Cortex of kidney (tissue), 1 donor: ENCODE measurements around the gene SLC6A19.

Experiments
- DNase-seq: peaks from one replicate; lab custom pipeline; 2025; lab: John Stamatoyannopoulos, UW

The SLC6A19 gene

DNA sequence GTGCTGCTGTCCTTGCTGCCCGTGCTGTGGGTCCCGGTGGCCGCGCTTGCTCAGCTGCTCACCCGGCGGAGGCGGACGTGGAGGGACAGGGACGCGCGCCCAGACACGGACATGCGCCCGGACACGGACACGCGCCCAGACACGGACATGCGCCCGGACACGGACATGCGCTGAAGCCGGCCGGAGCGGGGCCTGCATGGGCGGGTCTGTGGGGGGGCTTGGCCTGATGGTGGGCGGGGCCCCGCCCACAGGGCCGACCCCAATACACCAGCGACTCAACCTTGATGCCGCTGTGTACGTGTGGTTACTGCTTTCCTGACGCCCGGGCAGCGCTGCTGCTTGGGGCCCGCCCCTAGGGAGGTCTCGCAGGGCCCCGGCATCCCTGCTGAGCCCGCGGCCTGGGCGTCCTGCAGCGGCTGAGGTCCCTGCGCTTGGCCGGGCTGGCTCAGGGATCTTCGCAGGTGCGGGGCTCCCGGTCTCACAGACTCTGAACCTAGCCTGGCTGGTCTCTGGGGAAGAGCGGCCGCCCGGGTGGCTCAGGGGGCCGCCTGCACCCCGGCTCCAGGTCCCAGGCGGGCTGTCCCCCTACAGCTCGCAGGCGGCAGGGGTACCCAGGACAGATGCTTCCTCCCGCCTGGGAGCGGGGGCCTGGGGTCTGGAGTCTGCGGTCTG is 44.6 kb downstream of the SLC6A19 start:
- no peak for DNase-seq

DNA sequence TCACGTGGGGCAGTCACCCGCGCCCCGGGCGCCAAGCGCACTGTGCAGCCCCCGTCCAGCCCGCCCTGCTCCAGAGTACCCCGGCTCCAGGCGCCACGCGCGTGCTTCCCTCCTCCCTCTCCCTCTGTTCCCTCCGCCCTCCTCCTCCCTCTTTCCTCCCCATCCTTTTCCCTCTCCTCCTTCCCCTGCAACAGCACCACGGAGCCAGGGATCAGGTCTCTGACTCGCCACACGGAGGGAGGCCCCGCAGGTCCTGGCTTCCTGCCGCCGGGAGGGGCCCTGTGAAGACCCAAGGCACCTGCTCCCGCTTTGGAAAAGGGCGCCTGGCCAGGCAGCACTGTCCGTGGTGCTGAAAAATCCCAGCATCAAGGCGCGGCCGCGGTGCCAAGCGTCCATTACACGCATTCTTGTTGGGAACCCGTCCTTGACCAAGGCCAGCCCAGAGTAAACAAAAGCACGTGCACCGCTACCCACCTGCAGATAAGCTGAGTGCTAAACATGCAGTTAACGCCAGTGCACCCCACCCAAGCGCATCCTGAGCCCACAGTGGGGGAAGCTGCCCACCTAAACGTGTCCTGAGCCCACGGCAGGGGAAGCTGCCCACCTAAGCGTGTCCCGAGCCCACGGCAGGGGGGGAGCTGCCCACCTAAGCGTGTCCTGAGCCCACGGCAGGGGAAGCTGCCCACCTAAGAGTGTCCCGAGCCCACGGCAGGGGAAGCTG is 45.5 kb downstream of the SLC6A19 start:
- DNase-seq, result no peak

DNA sequence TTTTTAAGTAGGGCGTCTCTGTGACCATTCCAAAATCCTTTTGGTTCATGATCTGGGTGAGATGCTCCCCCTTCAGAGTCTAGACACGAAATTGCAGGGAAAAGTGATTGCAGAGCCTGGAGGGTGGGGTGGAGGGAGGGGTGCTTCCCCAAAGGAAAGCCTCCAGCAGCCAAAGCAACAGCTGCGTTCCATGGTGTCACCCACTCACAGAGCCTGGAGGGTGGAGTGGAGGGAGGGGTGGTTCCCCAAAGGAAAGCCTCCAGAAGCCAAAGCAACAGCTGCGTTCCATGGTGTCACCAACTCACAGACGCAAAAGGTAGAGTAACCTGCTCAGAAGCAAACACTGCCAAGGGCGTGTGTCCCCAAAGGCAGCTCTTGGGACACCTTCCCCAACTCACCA is 46.4 kb downstream of the SLC6A19 start:
- no peak for DNase-seq

DNA sequence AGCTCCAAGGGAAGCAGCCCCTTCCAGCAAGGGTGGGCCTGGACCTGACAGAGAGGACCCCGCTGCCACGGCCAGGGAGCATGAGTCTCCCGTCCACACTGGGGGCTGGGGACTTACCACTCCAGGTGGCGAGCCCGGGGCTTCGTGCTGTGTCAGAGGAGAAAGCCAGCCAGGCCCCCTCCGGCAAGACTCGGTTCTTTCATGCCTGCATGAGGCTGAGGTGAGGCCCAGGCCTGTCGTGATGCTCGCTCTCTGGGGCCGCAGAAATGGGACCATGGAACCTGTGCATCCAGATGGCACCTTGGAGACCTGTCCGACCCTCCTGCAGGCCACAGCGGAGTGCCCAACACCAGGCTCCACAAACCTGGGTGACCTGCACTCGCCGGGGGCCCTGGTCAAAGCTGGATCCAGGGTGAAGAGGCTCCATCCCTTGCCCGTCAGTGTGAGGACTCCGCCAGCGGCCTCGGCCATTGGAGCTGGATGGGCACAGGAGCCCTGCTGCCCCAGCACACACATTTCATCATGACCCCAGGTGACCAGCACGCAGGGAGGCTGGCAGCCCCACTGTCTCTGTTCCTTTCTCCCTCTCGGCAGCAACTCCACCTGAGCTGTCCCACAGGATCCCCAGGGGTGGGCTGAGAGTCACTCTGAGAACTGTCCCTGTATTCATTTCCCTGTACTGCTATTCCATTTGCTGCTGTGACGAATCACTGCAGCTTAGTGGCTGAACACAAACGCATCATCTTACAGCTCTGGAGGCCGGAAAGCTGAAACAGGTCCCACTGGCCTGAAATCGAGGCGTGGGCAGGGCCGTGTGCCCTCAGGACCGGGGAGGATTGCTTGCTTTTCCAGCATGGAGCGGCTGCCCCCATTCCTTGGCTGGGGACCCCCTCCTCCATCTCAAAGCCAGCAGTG is 48.2 kb downstream of the SLC6A19 start:
- DNase-seq, result no peak

DNA sequence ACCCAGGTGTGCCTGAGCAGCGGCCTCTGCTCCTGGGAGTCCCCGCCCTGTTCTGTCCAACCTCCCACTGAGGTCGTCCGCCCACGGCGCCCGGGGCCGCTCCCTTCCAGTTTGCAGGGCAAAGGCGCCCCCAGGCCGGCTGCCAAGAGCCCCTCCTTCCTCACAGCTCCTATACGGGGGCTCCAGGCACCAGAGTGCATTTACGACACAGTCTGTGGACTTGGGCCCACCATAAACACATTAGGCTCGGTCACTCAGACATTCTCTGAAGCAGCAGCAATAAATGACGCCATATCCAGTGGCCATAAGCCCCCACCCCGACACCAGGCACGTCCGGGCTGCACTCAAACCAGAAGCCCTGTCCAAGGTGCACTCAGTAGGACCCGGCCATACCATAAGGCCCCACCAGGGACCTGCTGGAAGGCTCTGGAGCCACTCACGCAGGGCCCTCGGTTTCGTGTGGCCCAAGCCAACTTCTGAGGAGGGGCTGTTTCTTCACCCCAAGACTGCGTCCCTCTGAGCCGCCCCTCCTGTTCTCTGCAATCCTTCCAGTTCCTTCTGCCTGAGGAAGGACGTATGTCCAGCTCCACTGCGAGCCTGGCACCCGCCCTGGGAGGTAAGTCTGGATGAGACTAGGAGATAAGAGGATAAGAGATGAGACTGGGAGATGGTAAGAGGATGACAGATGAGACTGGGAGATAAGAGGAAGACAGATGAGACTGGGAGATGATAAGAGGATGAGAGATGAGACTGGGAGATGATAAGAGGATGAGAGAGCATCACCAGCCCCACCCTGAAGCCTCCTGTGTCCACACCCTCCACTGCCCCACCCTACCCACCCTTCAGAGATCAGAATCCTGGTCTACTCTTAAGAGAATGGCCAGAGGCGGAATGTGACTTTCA is 50.5 kb downstream of the SLC6A19 start:
- no peak for DNase-seq

DNA sequence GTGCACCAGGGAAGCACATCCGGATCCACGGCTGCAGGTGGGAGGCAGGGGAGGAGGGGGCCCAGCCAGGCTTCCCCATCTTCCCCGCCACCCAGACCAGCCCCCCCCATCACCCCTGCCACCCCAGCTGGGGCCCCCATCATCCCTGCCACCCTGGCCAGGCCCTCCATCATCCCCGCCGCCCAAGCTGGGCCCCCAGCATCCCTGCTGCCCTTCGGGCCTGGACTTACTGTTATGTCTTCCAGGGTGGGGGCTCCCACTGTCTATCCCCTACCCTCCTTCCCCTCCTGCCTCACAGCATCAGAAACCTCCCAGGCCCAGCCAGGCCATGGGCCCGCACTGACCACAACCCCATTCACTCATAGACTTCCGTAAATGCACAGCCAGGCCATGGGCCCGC is 51.3 kb downstream of the SLC6A19 start:
- no peak for DNase-seq

DNA sequence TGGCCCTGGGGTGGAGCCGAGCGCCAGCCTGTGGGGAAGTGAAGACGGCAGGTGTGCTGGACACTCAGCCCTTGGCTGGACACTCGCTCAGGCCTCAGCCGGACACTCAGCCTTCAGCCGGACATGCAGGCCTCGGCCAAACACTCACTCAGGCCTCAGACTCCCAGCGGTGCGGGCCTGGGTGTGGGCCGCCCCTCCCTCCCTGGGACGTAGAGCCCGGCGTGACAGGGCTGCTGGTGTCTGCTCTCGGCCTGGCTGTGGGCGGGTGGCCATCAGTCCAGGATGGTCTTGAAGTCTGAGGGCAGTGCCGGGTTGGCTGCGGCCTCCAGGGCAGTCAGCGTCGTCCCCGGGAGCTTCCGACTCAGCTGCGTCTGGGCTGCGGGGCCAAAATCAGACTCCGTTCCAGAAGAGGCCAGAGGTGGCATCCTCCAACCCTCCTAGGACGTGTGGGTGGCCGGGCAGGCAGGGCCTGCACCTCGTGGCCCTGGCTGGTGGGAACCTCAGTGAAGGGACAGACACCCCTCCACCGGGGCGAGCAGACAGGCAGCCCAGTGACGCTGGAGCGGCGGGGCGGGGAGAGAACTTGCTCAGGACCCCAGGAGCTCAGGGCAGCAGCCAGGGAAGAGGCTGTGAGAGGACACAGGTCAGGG is 52.2 kb downstream of the SLC6A19 start:
- DNase-seq, result no peak

DNA sequence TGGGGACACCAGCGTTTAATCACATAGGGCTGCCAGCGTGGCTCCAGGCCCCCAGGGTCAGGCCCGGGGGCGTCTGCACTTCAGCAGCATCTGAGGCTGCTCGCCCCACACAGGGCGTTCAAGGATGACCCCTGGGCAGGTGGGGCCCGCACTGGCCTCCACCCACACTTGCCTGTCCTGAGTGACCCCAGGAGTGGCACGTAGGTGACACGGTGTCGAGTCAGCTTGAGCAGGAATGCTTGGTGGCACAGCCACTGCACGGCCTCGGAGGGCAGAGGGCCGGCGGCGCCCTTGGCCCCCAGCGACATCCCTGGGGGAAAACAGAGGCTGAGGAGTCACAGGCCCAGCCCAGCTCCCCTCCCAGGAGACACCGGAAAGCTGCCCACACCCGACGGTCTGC is 52.8 kb downstream of the SLC6A19 start:
- no peak for DNase-seq

DNA sequence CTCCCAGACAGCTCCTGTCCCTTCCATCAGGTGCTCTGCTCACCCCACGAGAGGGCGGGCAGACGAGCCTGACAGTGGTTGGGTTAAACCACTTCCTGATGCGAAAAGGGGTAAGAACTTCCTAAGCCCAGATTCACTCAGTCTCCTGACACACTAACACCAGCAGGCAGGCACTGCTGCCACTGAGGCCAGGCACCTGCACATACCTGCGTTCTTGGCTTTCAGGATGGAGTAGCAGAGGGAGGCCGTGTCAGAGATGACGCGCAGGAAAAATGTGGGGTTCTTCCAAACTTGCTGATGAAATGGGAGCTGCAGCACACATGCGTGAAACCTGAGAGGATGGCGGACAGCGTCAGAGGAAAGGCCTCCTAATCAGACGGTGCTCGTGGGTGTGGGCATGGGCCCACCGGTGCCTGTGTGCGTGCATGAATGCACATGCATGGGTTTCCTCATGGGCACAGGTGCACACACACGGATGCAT is 53.7 kb downstream of the SLC6A19 start:
- no peak for DNase-seq

DNA sequence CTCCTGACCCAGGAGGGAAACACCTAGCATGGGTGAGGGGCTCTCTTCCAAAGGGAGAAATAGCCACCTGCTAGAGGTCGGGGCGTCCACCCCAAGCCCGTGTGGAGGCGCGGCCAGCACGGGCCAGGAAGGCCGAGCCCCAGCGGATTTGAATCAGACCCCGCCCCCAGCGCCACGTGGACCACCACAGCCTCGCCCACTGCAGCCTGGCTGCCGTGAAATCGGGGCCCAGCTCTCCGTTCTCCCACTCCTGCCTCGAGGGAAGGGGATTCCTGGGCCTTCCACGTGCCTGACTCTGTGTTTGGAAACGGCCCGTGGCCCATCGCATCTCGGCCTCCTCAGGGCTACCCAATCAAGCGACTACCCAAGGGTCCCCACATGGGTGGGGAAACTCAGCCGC is 55.4 kb downstream of the SLC6A19 start:
- DNase-seq, result no peak

DNA sequence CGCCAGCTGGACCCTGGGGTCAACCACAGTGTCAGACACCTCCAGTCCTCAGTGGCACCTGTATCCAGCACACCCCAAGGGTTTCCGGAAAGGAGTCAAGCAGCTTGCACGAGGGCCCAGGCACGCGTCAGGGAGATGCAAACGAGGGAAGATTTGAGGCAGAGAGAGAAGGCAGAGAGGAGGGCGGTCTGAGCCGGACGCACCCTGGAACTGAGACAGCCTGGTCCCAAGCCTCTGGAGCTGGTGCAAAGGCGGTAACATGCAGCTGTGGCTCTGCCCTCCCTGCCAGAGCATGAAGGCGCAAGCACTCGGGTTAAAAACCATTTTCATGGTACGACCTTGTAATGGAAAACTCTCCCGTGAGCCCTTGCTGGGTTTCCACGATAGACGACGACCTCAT is 56.0 kb downstream of the SLC6A19 start:
- no peak for DNase-seq

DNA sequence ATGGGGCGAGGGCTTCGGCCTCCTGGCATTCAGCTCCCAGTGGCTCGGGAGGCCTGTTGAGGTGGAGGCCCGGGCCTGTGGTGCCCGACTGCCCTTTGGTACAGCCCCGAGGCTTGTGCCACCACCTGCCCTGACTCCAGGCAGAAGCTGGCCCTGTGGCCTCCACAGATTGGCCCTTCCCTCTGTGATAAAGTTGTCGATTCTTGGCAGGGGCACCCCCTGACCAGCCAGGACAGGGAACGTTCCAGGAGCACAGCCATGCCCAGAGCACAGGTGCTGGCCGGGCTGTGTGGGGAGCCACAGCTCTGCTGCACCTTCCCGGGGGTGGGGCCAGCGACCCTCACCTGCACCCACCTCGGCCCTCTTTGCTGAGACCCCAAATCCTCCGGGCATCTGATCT is 56.4 kb downstream of the SLC6A19 start:
- no peak for DNase-seq

DNA sequence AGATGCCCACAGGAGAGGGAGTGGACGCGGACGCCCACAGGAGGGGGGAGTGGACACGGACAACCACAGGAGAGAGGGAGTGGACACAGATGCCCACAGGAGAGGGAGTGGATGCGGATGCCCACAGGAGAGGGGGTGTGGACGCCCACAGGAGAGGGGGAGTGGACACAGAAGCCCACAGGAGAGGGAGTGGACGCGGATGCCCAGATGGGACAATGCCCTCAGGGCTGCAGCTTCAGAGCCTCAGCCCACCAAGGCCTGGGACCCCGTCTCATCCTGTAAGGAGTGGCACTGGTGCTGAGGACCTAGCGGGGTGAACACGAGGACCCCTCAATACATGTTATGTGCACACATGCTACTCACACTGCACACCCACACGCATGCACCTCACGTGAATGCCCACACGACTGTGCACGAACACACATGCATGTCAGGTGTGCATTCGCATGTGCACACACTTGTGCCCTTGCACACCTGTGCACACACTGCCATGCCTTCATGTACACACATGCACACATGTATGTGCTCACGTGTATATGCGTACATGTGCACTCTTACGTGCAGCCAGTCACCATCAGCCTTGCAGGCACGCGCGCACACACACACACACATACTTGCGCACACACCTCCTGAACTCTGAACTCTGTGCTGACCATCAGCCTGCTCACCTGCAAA is 58.5 kb downstream of the SLC6A19 start:
- DNase-seq, result no peak

DNA sequence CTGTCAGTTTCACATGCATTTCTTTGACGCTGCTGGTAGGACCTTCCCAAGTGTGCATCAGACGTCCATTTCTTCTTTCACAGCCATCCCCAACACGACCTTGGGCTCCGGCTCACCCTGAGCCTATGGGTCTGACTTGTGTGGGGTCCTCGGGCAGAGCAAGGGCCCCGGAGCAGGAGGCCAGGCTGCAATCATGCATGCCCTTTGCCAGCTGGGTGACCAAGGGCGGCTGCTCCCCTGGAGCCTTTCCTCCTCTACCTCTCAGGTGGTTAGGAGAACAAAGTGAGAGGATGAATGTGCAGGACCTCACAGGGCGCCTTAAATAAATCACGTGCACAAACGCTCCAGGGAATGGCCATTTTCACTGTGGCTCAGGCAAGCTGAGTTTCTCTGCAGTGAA is 60.2 kb downstream of the SLC6A19 start:
- no peak for DNase-seq

DNA sequence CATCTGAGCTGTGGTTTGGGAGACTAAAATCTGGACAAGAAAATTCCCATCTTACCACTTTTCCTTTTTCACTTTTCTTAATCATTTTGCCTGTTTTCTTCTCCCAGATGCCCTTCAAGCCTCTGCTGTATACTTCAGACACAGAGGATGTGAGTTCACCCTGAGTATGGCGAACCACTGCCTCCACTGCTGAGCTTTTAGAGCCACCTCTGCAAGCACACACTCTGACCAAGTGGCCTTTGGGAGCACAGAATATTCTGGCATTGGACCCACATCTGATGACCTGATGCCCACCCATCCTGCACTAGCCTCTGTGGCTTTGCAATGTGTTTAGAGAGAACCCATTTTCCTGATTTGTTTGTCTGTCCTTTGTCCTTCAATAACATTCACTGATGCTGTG is 61.0 kb downstream of the SLC6A19 start:
- DNase-seq, result no peak

DNA sequence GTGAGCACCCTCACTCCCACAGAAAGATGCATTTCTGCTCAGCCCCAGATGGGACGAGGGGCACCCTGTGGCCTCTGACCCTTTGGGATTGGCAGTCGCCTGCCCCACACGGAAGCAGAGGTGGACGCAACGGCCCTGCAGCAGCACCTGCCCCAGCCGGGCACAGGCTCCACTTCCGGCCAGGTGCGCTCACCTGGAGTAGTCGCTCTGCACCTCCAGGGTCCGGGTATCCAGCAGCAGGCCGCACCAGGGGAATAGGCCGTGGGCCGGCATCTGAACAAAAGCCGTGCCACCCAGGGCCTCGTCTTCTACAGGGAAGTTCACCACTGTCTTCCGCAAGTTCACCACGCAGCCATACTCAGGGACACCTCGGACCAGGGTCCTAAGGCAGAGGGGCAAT is 62.8 kb downstream of the SLC6A19 start:
- DNase-seq, result no peak

DNA sequence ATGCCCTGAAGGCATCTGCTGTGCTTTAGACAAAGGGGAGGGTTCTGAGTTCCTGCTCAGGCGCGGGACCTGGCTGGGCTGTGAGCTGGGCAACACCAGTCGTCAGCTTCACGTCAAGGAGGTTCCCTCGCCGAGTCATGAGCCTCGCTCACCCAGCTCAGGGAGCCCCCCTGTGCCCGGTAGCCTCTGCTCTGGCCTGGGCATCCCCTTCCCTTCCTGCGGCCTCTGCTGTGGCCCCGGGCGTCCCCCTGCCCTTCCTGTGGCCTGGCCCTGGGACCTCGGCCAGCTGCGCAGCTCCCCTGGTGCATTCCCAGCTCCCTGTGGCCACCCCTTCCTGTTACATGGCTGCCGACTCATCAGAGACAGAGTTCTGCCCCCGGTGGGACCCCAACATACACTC is 63.6 kb downstream of the SLC6A19 start:
- no peak for DNase-seq

DNA sequence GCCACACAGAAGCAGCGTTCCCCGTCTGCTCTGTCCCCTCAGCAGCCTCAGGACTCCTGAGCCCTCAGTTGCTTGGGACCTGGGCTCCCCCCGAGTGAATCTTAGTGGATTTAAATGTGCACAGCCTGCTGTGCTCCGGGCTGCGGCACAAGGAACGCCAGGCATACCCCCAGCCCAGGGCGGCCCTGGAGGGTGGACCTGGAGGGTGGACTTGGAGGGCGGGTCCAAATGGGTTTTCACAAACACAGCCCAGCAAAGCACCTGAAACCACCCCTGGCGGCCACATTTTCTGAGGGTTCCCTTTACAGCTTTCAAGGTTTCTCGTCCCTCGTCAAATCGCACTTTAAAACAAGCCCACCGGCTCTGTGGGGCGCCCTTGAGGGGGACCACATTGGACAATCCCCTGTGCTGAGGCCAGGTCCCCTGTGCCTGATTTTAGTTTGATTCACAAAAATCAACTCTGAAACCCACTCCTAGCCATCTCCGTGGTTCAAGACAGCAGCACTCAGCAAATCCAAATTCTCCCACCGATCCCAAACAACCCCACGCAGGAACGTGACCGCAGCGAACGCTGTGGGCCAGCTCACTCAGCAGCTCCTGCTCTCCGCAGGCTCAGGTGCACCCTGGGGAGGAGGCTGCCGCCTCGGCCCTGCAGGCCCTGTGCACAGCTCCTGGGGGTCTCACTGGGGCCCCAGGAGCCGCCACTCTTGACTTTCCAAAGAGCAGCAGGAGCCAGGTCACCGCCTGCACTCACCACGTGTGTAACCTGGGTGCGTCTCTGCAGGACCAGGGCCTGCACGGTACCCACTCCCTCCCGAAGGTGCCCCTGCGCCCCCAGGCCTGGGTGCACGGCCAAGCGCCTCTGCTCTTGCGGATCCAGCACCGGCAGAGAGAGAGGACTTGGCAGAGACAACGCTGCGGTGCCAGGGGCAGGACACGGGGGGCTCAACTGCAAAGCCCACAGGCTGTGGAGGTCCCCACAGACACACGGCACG is 64.4 kb downstream of the SLC6A19 start:
- no peak for DNase-seq

DNA sequence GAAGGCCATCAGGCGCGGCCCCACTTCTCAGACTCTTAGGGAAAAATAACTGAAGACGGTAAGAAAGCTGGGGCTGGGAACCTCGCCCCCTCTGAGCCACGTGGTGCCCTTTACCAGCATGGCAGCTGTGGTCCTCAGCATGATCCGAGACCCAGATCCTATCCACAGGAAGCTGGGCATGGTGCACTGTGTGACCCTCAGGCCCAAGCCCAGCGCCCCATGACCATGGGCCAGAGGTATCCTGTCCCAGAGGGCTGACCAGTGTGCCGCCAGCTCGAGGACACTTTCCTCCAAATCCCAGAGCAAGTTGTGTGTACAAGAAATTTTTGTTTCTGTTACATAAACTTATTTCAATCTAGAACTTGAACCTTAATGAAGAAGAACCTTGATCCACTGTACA is 65.4 kb downstream of the SLC6A19 start:
- no peak for DNase-seq
